HG02970 (cell line): ENCODE measurements around the gene TPI1.

ENCODE experiments used
- ATAC-seq: cut with Tn5 transposase; IDR thresholded peaks from one replicate; pipeline ENCODE4 v1.9.1; 2021; ENCODE audit warnings: mild to moderate bottlenecking, moderate library complexity, moderate number of reproducible peaks; ENCODE audit not compliant: unreplicated experiment, low FRiP score

The TPI1 gene

GRCh38 chr12:6914246-6914946 is 47.1 kb downstream of the TPI1 start, which contains the start of gene ENO2:
TSS of gene ENO2 (plus strand) at chr12:6914580. CDS start at chr12:6915833, 1,253 bp downstream.
- no peak for ATAC-seq

- ATAC-seq = no peak
Observed at GRCh38 chr12:6914947-6915788, 47.8 kb downstream of the TPI1 start.

- no peak for ATAC-seq
Observed at GRCh38 chr12:6915789-6916285, 48.5 kb downstream of the TPI1 start.

GRCh38 chr12:6916426-6917200 is 49.3 kb downstream of the TPI1 start:
- no peak for ATAC-seq

GRCh38 chr12:6917491-6918231 is 50.3 kb downstream of the TPI1 start:
- no peak for ATAC-seq

GRCh38 chr12:6919588-6919987 is 52.3 kb downstream of the TPI1 start:
- no peak for ATAC-seq
